Suprapubic skin (tissue), 4 donors: ENCODE data around the gene SPTB.

Experiments
- POLR2A ChIP-seq, 2 donors: fragments of 450-650 bp; IDR thresholded peaks; one replicate each; pipeline ENCODE4 v1.6.1; 2017; ENCODE audit warnings: antibody characterized with exemption in 2 of 2, mild to moderate bottlenecking in 2 of 2, moderate library complexity in 2 of 2
- POLR2AphosphoS5 ChIP-seq, 3 donors: sonication (generic); formaldehyde crosslinking; IDR thresholded peaks; one replicate each; pipeline ENCODE4 v1.6.1; 2017; ENCODE audit warnings: antibody characterized with exemption in 3 of 3
- TF ChIP-seq, protein P1 (sequence below), 2 donors: fragments of 200-600 bp in 1 of 2; fragments of 450-650 bp in 1 of 2; sonication (generic) in 1 of 2; IDR thresholded peaks; one replicate each; pipeline ENCODE4 v1.5.1; 2016 to 2019; ENCODE audit warnings: antibody characterized with exemption in 2 of 2, mild to moderate bottlenecking in 1 of 2, moderate library complexity in 1 of 2

DNA sequence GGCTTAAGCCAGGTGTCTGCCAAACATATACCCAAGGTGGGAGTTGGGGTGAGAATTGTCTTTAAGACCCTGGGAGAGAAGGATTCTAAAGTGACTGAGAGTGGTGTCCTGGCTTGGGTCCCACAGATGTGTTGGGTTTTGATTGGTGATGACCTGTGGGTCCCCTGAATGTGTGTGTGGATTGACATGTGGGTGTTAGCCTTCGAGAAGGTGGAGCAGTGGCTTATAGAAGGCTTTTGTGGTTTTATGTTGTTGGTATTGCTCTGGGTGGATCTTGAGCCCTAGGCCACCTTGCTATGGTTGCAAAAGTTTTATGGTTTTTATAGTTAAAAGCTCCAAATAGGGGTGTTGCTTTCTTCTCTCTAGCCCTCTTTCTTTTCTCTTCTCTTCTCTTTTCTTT lies 145.8 kb downstream of the SPTB start:
- no peak for TF ChIP-seq POLR2AphosphoS5 (IDR thresholded peaks at IDR 0.05)
- TF ChIP-seq, protein P1, sequence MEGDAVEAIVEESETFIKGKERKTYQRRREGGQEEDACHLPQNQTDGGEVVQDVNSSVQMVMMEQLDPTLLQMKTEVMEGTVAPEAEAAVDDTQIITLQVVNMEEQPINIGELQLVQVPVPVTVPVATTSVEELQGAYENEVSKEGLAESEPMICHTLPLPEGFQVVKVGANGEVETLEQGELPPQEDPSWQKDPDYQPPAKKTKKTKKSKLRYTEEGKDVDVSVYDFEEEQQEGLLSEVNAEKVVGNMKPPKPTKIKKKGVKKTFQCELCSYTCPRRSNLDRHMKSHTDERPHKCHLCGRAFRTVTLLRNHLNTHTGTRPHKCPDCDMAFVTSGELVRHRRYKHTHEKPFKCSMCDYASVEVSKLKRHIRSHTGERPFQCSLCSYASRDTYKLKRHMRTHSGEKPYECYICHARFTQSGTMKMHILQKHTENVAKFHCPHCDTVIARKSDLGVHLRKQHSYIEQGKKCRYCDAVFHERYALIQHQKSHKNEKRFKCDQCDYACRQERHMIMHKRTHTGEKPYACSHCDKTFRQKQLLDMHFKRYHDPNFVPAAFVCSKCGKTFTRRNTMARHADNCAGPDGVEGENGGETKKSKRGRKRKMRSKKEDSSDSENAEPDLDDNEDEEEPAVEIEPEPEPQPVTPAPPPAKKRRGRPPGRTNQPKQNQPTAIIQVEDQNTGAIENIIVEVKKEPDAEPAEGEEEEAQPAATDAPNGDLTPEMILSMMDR (IDR thresholded peaks at IDR 0.05), result no peak
- no peak for TF ChIP-seq POLR2A (IDR thresholded peaks at IDR 0.05)
